ENCODE data around the gene PSG3.
A peak's percentile ranks its signal among the peaks of the same experiment; 100 is the strongest.
"Not testable (repeated sequence)": the region's sequence is repeated elsewhere in the genome, so short reads cannot be mapped to it uniquely, and the experiment has no call there.

The PSG3 gene

GRCh38 chr19:42695811-42696503, 44.3 kb downstream of the PSG3 start:
- DNase-seq, result no peak

GRCh38 chr19:42693760-42694350, 46.4 kb downstream of the PSG3 start:
- DNase-seq, result peak in 1 of 56 donors; percentile 6

GRCh38 chr19:42683917-42684513, 56.3 kb downstream of the PSG3 start:
- DNase-seq, result no peak

- not testable (repeated sequence) for DNase-seq
These were observed 64.0 kb downstream of the PSG3 start for GRCh38 chr19:42676326-42676725.

- not testable (repeated sequence) for DNase-seq
These were observed 65.7 kb downstream of the PSG3 start for GRCh38 chr19:42674549-42674948.

Data from amygdala (tissue), 56 donors.